ENCODE results near the gene SPEN. TPM values are rescaled to one million over a fixed set of nuclear protein-coding genes. Genes with fewer than 3 reads are reported as not detected.

Gene SPEN
- total and polyA plus RNA-seq, 2 of the 4 experiments (the other 2 are of a cell fraction): 7.6 to 15.8 TPM

DNA sequence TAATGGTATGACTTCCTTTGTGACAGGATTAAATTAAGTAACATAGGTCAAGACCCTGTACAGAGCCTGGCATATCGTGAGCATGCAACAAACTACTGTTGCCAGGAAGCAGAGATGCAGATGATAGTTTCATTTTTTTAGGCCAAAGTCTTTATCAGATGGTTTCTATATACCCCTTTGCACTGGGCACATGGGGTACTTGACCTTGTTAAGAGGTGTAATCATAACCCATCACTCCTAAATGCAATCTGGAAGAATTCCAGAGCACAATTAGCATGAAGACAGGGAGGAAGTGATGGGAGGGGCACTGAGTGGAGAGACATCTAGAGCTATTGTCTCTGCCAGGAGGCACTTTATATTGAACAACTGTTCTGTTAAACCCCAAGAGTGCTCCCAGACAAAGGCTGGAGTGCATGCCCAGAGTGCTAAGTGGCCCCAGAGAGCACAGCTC, 106.3 kb downstream of the SPEN start:
- peak overlapping the region; percentile 76; the same call in 1 of the 2 replicates for H3K18ac ChIP-seq (ENCODE audit: low read depth, low read length)
- dilution Hi-C loops (cut with HindIII; ENCODE audit: low sequenced_read_pairs, unreplicated experiment): no loop called here
- peak overlapping the region; percentile 95 for H4K91ac ChIP-seq (ENCODE audit: insufficient read depth, low read depth, low read length)
- H3K9me1 ChIP-seq (ENCODE audit: insufficient read depth, low read length): peaks cover 51% of the 10 kb centered on the region
- H2BK15ac ChIP-seq (ENCODE audit: low read depth, low read length): peak overlapping the region; percentile 95; the same call in 2 of the 3 replicates
- no CpG with 5 or more reads among the region's 1 CpG for WGBS, 2 experiments (ENCODE audit: extremely low coverage in 2 of 2, insufficient read length in 1 of 2)
- peak overlapping the region; percentile 98 for H2BK120ac ChIP-seq (ENCODE audit: low read depth, low read length)
- H4K5ac ChIP-seq (ENCODE audit: low read depth, low read length): peak overlapping the region; percentile 80; the same call in 1 of the 2 replicates
- H3K23ac ChIP-seq (ENCODE audit: low read depth, low read length): peak overlapping the region; percentile 88
- H3K14ac ChIP-seq (replicated peaks; ENCODE audit: low read depth, low read length): peak overlapping the region; percentile 95
- ChIA-PET CTCF (no interaction called here), POLR2A (ENCODE audit: unreplicated experiment) (no interaction called here)
- peak overlapping the region; percentile 91 for H3K27ac ChIP-seq (ENCODE audit: insufficient read depth, low read length)
- H3K9me3 ChIP-seq (ENCODE audit: control insufficient read depth, insufficient read depth, low read length): no peaks in the 10 kb centered on the region
- BruUV-seq (replicated peaks): no TSS peak
- no peak overlapping the region for H3K9ac ChIP-seq (ENCODE audit: low read depth, low read length)
- H3K4me2 ChIP-seq (ENCODE audit: low read depth, low read length): no peak overlapping the region
- peak overlapping the region; percentile 28 to 91 for H4K8ac ChIP-seq (ENCODE audit: low read depth in 2 of 2, low read length in 2 of 2)
- DNase-seq (no peak), ATAC-seq (ENCODE audit: low read depth) (no peak)
- peak overlapping the region; percentile 89 for H2BK20ac ChIP-seq (ENCODE audit: low read depth, low read length)
- no peaks in the 10 kb centered on the region for H3K27me3 ChIP-seq (ENCODE audit: control insufficient read depth, insufficient read depth, low read length)
- no peak for TF ChIP-seq MAFK (IDR thresholded peaks at IDR 0.05; ENCODE audit: low read depth, low read length)
- TF ChIP-seq, protein P1, sequence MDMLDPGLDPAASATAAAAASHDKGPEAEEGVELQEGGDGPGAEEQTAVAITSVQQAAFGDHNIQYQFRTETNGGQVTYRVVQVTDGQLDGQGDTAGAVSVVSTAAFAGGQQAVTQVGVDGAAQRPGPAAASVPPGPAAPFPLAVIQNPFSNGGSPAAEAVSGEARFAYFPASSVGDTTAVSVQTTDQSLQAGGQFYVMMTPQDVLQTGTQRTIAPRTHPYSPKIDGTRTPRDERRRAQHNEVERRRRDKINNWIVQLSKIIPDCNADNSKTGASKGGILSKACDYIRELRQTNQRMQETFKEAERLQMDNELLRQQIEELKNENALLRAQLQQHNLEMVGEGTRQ (IDR thresholded peaks at IDR 0.05; ENCODE audit: low read depth, low read length): no peak
- TF ChIP-seq BHLHE40 (IDR thresholded peaks at IDR 0.05; ENCODE audit: low read depth, low read length): no peak
- TF ChIP-seq SMC3 (IDR thresholded peaks at IDR 0.05; ENCODE audit: low read depth, low read length): no peak
- TF ChIP-seq CHD1 (IDR thresholded peaks at IDR 0.05; ENCODE audit: low read depth, low read length): no peak
- TF ChIP-seq, protein P2, sequence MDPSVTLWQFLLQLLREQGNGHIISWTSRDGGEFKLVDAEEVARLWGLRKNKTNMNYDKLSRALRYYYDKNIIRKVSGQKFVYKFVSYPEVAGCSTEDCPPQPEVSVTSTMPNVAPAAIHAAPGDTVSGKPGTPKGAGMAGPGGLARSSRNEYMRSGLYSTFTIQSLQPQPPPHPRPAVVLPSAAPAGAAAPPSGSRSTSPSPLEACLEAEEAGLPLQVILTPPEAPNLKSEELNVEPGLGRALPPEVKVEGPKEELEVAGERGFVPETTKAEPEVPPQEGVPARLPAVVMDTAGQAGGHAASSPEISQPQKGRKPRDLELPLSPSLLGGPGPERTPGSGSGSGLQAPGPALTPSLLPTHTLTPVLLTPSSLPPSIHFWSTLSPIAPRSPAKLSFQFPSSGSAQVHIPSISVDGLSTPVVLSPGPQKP (IDR thresholded peaks at IDR 0.05; ENCODE audit: borderline replicate concordance, low read depth, low read length): no peak
- no peak for TF ChIP-seq RFX5 (IDR thresholded peaks at IDR 0.05; ENCODE audit: low read depth, low read length)
- no peak for TF ChIP-seq MAZ (IDR thresholded peaks at IDR 0.05; ENCODE audit: borderline replicate concordance, low read depth, low read length)
- no peak for TF ChIP-seq CEBPB (IDR thresholded peaks at IDR 0.05; ENCODE audit: low read depth, low read length)
- TF ChIP-seq, protein P3, sequence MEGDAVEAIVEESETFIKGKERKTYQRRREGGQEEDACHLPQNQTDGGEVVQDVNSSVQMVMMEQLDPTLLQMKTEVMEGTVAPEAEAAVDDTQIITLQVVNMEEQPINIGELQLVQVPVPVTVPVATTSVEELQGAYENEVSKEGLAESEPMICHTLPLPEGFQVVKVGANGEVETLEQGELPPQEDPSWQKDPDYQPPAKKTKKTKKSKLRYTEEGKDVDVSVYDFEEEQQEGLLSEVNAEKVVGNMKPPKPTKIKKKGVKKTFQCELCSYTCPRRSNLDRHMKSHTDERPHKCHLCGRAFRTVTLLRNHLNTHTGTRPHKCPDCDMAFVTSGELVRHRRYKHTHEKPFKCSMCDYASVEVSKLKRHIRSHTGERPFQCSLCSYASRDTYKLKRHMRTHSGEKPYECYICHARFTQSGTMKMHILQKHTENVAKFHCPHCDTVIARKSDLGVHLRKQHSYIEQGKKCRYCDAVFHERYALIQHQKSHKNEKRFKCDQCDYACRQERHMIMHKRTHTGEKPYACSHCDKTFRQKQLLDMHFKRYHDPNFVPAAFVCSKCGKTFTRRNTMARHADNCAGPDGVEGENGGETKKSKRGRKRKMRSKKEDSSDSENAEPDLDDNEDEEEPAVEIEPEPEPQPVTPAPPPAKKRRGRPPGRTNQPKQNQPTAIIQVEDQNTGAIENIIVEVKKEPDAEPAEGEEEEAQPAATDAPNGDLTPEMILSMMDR (conservative IDR thresholded peaks at IDR 0.05; ENCODE audit: low read depth, low read length): no peak
- no peak for TF ChIP-seq FOS (IDR thresholded peaks at IDR 0.05; ENCODE audit: low read depth, low read length)
- TF ChIP-seq POLR2A (IDR thresholded peaks at IDR 0.05; ENCODE audit: low read depth, low read length): no peak
- TF ChIP-seq RAD21 (IDR thresholded peaks at IDR 0.05; ENCODE audit: low read length): no peak
- no peak for TF ChIP-seq RCOR1 (IDR thresholded peaks at IDR 0.05; ENCODE audit: insufficient replicate concordance, low read length)
- TF ChIP-seq MXI1 (IDR thresholded peaks at IDR 0.05; ENCODE audit: borderline replicate concordance, low read depth, low read length): no peak
- TF ChIP-seq NFE2L2 (IDR thresholded peaks at IDR 0.05; ENCODE audit: low read depth, low read length): no peak
- no peak overlapping the region for H3K4me3 ChIP-seq (ENCODE audit: insufficient read depth, low read depth, low read length)
- in situ Hi-C loops (cut with MboI; ENCODE audit: low sequenced_read_pairs): no loop called here
- peaks cover 54% of the 10 kb centered on the region for H3K4me1 ChIP-seq (ENCODE audit: control insufficient read depth, insufficient read depth, low read length)
- H2BK5ac ChIP-seq (ENCODE audit: low read depth, low read length, poor library complexity, severe bottlenecking): peak overlapping the region; percentile 95
- H2AK9ac ChIP-seq (replicated peaks; ENCODE audit: low read depth, low read length, poor library complexity): peak overlapping the region; percentile 76
- intact Hi-C loops (cut with micrococcal nuclease): no loop called here
- peaks cover 52 to 78% of the 10 kb centered on the region in 2 experiments for H3K79me1 ChIP-seq (ENCODE audit: low read depth in 1 of 2, low read length in 2 of 2)
- peaks cover 17% of the 10 kb centered on the region for H4K20me1 ChIP-seq (ENCODE audit: insufficient read depth, low read length)
- peaks cover 5% of the 10 kb centered on the region; the same call in 1 of the 2 replicates for H3K36me3 ChIP-seq (ENCODE audit: control insufficient read depth, insufficient read depth, low read length)
- peak overlapping the region; percentile 97 for H3K4ac ChIP-seq (ENCODE audit: low read depth, low read length)
- H2AFZ ChIP-seq (replicated peaks; ENCODE audit: low read length, poor library complexity): no peak overlapping the region
- H2AK5ac ChIP-seq (ENCODE audit: low read depth, low read length): peak overlapping the region; percentile 97
- H3K56ac ChIP-seq (ENCODE audit: extremely low read depth, insufficient read depth, low read length): no peak overlapping the region
